Measurements from ENCODE around the gene LRMDA. TPM values are rescaled to one million over a fixed set of nuclear protein-coding genes. Genes with fewer than 3 reads are reported as not detected.

Gene LRMDA
- total RNA-seq, 1 experiment from 2014 or later, result 4.8 TPM

- Histone ChIP-seq H3K4me1 (ENCODE audit: control insufficient read depth in 1 of 2, insufficient read depth in 2 of 2, low read length in 2 of 2) (peaks cover 0 to 8% of the 10 kb centered on the region in 2 experiments; a peak in 1 of 4 replicates), H3K9me3 (ENCODE audit: control insufficient read depth in 1 of 2, insufficient read depth in 1 of 2, low read depth in 1 of 2, low read length in 2 of 2) (no peaks in the 10 kb centered on the region), H3K9me2 (ENCODE audit: insufficient read depth) (no peaks in the 10 kb centered on the region), H4K20me1 (ENCODE audit: insufficient read depth) (no peaks in the 10 kb centered on the region), H3K27me3 (ENCODE audit: insufficient read depth, low read length) (no peaks in the 10 kb centered on the region), H3K27ac (ENCODE audit: low read depth, low read length) (no peak overlapping the region), H3K79me2 (ENCODE audit: insufficient read depth, low read length) (no peaks in the 10 kb centered on the region), H3K4me3 (replicated peaks in 1 of 2; ENCODE audit: low read depth in 1 of 2, low read length in 2 of 2) (no peak overlapping the region), H3K4me2 (ENCODE audit: low read length) (no peak overlapping the region), H3K9ac (ENCODE audit: low read length) (no peak overlapping the region), H2AFZ (ENCODE audit: low read depth, low read length, poor library complexity, severe bottlenecking) (no peak overlapping the region), H3K36me3 (ENCODE audit: control insufficient read depth in 1 of 2, insufficient read depth in 2 of 2, low read length in 2 of 2) (no peaks in the 10 kb centered on the region)
- BruUV-seq (replicated peaks), result no TSS peak
- intact Hi-C loops (cut with micrococcal nuclease), result no loop called here
- DNase-seq (ENCODE audit: low read depth, low spot score), result no peak
- TF ChIP-seq FOSL1 (IDR thresholded peaks at IDR 0.05; ENCODE audit: low read depth) (no peak), POLR2A (IDR thresholded peaks at IDR 0.05; ENCODE audit: borderline replicate concordance, extremely low read depth, insufficient read depth, insufficient read length) (no peak), CBX3 (IDR thresholded peaks at IDR 0.05; ENCODE audit: low read depth) (no peak), TCF7L2 (IDR thresholded peaks at IDR 0.05; ENCODE audit: borderline replicate concordance, extremely low read depth, insufficient read depth, insufficient read length) (no peak), RAD21 (IDR thresholded peaks at IDR 0.05; ENCODE audit: low read depth) (no peak), EZH2phosphoT487 (IDR thresholded peaks at IDR 0.05; ENCODE audit: borderline replicate concordance) (no peak), CEBPB (IDR thresholded peaks at IDR 0.05; ENCODE audit: low read depth) (no peak), ELF1 (IDR thresholded peaks at IDR 0.05; ENCODE audit: borderline replicate concordance, low read depth) (no peak), POLR2AphosphoS5 (IDR thresholded peaks at IDR 0.05; ENCODE audit: low read depth, low read length) (no peak), SRF (IDR thresholded peaks at IDR 0.05; ENCODE audit: low read depth) (no peak), ZNF274 (IDR thresholded peaks at IDR 0.05; ENCODE audit: low read depth, low read length) (no peak), REST (IDR thresholded peaks at IDR 0.05; ENCODE audit: low read depth) (no peak), SP1 (IDR thresholded peaks at IDR 0.05; ENCODE audit: low read depth) (no peak), EZH2 (IDR thresholded peaks at IDR 0.05) (no peak), ZBTB33 (IDR thresholded peaks at IDR 0.05; ENCODE audit: extremely low read depth, insufficient replicate concordance, low read length) (no peak)
- TF ChIP-seq, protein P1, sequence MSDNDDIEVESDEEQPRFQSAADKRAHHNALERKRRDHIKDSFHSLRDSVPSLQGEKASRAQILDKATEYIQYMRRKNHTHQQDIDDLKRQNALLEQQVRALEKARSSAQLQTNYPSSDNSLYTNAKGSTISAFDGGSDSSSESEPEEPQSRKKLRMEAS (IDR thresholded peaks at IDR 0.05), result no peak
- TF ChIP-seq, protein P2, sequence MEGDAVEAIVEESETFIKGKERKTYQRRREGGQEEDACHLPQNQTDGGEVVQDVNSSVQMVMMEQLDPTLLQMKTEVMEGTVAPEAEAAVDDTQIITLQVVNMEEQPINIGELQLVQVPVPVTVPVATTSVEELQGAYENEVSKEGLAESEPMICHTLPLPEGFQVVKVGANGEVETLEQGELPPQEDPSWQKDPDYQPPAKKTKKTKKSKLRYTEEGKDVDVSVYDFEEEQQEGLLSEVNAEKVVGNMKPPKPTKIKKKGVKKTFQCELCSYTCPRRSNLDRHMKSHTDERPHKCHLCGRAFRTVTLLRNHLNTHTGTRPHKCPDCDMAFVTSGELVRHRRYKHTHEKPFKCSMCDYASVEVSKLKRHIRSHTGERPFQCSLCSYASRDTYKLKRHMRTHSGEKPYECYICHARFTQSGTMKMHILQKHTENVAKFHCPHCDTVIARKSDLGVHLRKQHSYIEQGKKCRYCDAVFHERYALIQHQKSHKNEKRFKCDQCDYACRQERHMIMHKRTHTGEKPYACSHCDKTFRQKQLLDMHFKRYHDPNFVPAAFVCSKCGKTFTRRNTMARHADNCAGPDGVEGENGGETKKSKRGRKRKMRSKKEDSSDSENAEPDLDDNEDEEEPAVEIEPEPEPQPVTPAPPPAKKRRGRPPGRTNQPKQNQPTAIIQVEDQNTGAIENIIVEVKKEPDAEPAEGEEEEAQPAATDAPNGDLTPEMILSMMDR (IDR thresholded peaks at IDR 0.05 in 2 of 3, conservative IDR thresholded peaks at IDR 0.05 in 1 of 3; ENCODE audit: borderline replicate concordance in 1 of 3, insufficient read depth in 1 of 3, low read depth in 2 of 3, low read length in 2 of 3), result no peak
- TF ChIP-seq, protein P3, sequence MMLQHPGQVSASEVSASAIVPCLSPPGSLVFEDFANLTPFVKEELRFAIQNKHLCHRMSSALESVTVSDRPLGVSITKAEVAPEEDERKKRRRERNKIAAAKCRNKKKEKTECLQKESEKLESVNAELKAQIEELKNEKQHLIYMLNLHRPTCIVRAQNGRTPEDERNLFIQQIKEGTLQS (IDR thresholded peaks at IDR 0.05), result no peak
- ChIA-PET CTCF (no interaction called here), RAD21 (ENCODE audit: low non-redundant PET in 1 of 2, low total read pairs in 2 of 2, uncharacterized antibody in 2 of 2, unreplicated experiment in 2 of 2) (interaction anchor here in 1 of 2 experiments (0.7 kb wide), 1 partner anchor 26 kb away, joined by 3 read pairs; no protein-coding TSS in a partner anchor), POLR2A (no interaction called here)
- no peak for ATAC-seq
Observed at GRCh38 chr10:75764974-75765788, 333.8 kb downstream of the LRMDA start.

All from HCT116 (cell line).